A673 (cell line): ENCODE results near the gene BPHL. TPM values are rescaled to one million over a fixed set of nuclear protein-coding genes. Genes with fewer than 3 reads are reported as not detected.

ENCODE experiments used
- BruUV-seq: library from RNA; stranded (reverse); fragments of 400-500 nt; replicated peaks from 2 replicates; lab custom pipeline; 2021; lab: Mats Ljungman, UMichigan
- CTCF ChIA-PET: fragments of 300-600 bp; sonication (Branson Sonifier 250); formaldehyde crosslinking; loops from one replicate; lab custom pipeline; 2022; ENCODE audit warnings: antibody characterized with exemption; lab: Charles Lee
- POLR2A ChIA-PET: fragments of 300-600 bp; sonication (Branson Sonifier 250); formaldehyde crosslinking; loops from one replicate; lab custom pipeline; 2022; ENCODE audit warnings: antibody characterized with exemption; ENCODE audit not compliant: low non-redundant PET; lab: Charles Lee
- DNase-seq: peaks from one replicate; pipeline ENCODE4 v3.0.0-alpha.2; 2015; ENCODE audit warnings: low spot score
- H3K27ac ChIP-seq: fragments of 200-600 bp; sonication (generic); 2 replicates; pipeline ENCODE4 v1.5.1; 2016; ENCODE audit warnings: mixed run types, low read depth, mild to moderate bottlenecking, mixed read lengths, antibody characterized with exemption, low read length; ENCODE audit not compliant: poor library complexity, severe bottlenecking
- H3K27me3 ChIP-seq: fragments of 200-600 bp; sonication (generic); replicated peaks from 2 replicates; pipeline ENCODE4 v1.6.1; 2017; ENCODE audit warnings: mixed run types, low read depth, mild to moderate bottlenecking, mixed read lengths, antibody characterized with exemption, low read length; ENCODE audit not compliant: insufficient read depth, poor library complexity
- H3K36me3 ChIP-seq: fragments of 200-600 bp; sonication (generic); 2 replicates; pipeline ENCODE4 v1.6.1; 2016; ENCODE audit warnings: mixed run types, mild to moderate bottlenecking, mixed read lengths, antibody characterized with exemption, low read length; ENCODE audit not compliant: insufficient read depth, poor library complexity, severe bottlenecking
- H3K4me1 ChIP-seq: fragments of 200-600 bp; sonication (generic); 2 replicates; pipeline ENCODE4 v1.6.1; 2017; ENCODE audit warnings: mixed run types, mild to moderate bottlenecking, mixed read lengths, antibody characterized with exemption, low read length; ENCODE audit not compliant: insufficient read depth, poor library complexity, severe bottlenecking
- H3K4me3 ChIP-seq: fragments of 200-600 bp; sonication (generic); 2 replicates; pipeline ENCODE4 v1.5.1; 2016; ENCODE audit warnings: low read depth, mixed run types, mild to moderate bottlenecking, mixed read lengths, low read length; ENCODE audit not compliant: poor library complexity, severe bottlenecking
- H3K9me3 ChIP-seq: fragments of 200-600 bp; sonication (generic); 2 replicates; pipeline ENCODE4 v1.6.1; 2016; ENCODE audit warnings: mixed run types, low read depth, mild to moderate bottlenecking, mixed read lengths, antibody characterized with exemption, low read length; ENCODE audit not compliant: poor library complexity, severe bottlenecking
- CTCF ChIP-seq: fragments of 300-800, 200-600 bp; sonication (generic); conservative IDR thresholded peaks from 2 replicates; pipeline ENCODE4 v1.5.1; 2017; ENCODE audit warnings: low read depth, mild to moderate bottlenecking, antibody characterized with exemption, low read length, moderate library complexity, mixed read lengths
- EZH2 ChIP-seq: fragments of 200-600 bp; sonication (generic); IDR thresholded peaks from 2 replicates; pipeline ENCODE4 v1.6.1; 2017; ENCODE audit warnings: borderline replicate concordance, low read depth, mild to moderate bottlenecking, mixed read lengths, antibody characterized with exemption, low read length; ENCODE audit not compliant: poor library complexity, severe bottlenecking
- intact Hi-C: fragments of 100-400 bp; cut with micrococcal nuclease; formaldehyde crosslinking; loops from one replicate; pipeline ENCODE4 v1.10.0; 2022; ENCODE audit not compliant: unreplicated experiment
- total RNA-seq: library from RNA; stranded (reverse); gene quantifications from 2 replicates; pipeline ENCODE4 v1.2.3, GENCODE V29; 2021

BPHL gene
- total RNA-seq, 1 experiment from 2014 or later: 30.8 TPM

DNA sequence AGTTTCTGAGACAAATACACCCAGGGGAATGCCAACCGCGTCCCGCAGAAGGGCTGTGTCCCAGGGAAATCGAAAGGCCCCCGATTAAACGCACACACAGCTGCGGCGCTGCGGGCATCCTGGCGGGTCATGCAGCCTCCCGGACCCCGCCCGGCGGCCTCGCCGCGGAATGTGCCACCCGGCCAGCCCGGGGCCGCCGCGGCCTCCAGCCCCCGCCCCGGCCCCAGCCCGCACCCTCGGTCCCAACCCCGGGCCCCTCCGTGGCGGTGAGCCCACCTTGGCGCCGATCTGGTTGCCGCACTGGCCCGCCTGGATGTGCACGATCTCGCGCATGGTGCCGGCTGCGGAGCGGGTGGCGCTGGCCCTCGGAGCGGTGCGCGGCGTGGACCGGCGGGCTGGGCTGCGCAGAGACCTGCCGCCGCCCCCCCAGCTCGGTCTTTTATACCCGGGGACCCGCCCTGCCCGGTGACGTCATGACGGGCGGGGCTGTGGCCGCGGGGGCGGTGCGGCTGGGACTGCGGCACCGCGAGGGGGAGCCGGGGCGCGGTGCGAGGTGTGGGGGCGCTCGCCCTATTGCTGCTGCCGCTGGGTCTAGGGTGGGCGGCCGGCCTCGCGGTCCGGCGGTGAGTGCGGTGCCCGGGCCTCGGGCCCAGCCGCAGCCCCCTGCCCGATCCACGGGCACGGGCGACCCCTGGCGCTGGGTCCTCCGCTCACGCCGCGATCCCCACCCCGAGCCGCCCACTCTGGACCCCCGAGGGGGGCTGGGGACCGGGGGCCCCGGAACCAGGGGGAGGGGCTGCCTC, 38.8 kb downstream of the BPHL start, which contains the start of gene TUBB2A:
Gene TUBB2A, minus strand, starts transcription at position 414 of the 803 bp plus-strand sequence. Its CDS starts 81 bp downstream, at position 333.
- ChIA-PET POLR2A (no interaction called here), CTCF (interaction anchor here (0.7 kb wide), 1 partner anchor 94 kb away, joined by 4 read pairs; no protein-coding TSS in a partner anchor)
- no TSS peak for BruUV-seq
- Histone ChIP-seq H3K36me3 (peaks cover 21% of the 10 kb centered on the region), H3K4me1 (peaks cover 16% of the 10 kb centered on the region), H3K4me3 (peak within 1 kb of the TSS; percentile 76), H3K9me3 (no peaks in the 10 kb centered on the region), H3K27ac (peak within 1 kb of the TSS; percentile 91), H3K27me3 (no peaks in the 10 kb centered on the region)
- DNase-seq: peak; percentile 89
- intact Hi-C loops: loop anchor here (2.0 to 10.0 kb wide), 2 partner anchors 69 to 97 kb away; partner anchors contain the start of genes PSMG4 and TUBB2B
- TF ChIP-seq EZH2 (no peak), CTCF (peak; percentile 49)

DNA sequence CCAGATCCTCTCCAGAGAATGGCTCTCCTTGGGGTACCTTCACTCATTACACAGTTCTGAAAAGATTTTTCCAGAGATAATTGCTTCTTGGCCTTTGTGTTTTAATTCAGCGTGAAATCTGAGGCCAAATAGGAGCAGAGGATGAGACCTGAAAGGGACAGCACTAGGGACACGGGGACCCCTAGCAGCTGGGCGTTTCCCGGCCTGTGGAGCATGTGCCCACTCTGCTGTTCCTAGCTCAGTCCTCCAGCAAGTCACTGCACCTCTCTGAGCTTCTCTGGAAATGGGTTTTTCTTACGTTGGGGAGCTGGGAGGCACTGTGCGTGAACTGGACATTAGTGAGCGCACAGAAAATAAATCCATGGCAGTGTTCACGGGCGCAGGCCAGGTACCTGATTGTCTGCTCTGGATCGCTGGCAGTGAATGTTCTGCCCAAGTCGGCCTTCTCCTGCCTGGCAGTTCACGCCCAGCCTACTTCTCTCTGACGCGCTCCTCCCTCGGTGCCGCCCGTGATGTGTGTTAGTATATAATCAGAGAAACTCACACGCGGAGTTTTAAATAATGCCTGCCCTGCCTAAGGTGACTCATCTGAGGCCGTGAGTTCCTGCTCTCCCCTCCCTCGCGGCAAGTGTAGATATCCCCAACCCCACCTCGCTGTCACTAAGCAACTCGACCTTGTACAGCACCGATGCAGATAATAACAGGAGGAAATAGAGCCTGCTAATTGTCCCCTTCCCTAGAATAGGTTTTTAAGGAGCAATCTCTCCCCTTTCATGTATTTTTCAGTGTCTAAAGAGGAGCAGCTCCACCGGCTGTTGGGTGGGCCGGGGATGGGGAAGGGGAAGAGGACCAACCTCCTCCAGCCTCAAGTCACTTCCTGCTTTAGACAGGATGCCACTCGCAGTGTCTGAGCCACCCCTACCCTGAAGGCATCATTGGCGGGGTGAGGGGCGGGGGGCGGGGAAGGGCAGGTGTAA, 41.6 kb downstream of the BPHL start:
- intact Hi-C loops: loop anchor here (10.0 kb wide), 1 partner anchor 95 kb away; the partner anchor contains the start of gene PSMG4
- TF ChIP-seq CTCF: no peak
- TF ChIP-seq EZH2: no peak
- no TSS peak for BruUV-seq
- H3K27ac ChIP-seq: no peak overlapping the region
- ChIA-PET CTCF (no interaction called here), POLR2A (no interaction called here)
- no peaks in the 10 kb centered on the region for H3K9me3 ChIP-seq
- no peaks in the 10 kb centered on the region for H3K27me3 ChIP-seq
- H3K4me1 ChIP-seq: peaks cover 24% of the 10 kb centered on the region
- peaks cover 4% of the 10 kb centered on the region for H3K36me3 ChIP-seq
- no peak for DNase-seq
- no peak overlapping the region for H3K4me3 ChIP-seq

DNA sequence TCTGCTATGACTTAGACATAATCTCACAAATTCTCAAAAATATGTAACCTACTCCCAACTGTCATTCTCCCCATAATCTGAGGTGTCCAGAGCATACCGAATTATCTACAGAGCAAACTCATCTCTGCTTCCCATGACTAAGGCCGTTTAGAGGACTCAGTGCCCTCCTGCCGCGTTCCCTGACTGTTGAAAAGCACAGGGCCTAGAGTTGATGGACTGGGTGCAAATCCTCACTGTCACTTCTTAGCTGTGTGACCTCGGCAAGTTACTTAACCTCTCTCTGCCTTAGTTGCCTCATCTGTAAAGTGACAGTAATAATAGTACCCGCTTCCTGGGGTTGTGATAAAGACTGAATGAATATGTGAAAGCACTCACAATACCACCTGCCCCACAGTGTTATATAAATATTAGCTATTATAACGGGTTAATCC, 43.6 kb downstream of the BPHL start:
- Histone ChIP-seq H3K4me1 (peaks cover 39% of the 10 kb centered on the region), H3K27ac (peak overlapping the region; percentile 92), H3K9me3 (no peaks in the 10 kb centered on the region), H3K4me3 (peak overlapping the region; percentile 84), H3K36me3 (no peaks in the 10 kb centered on the region), H3K27me3 (no peaks in the 10 kb centered on the region)
- CTCF ChIA-PET: interaction anchor here (0.8 kb wide), 1 partner anchor 503 kb away, joined by 3 read pairs; no protein-coding TSS in a partner anchor
- intact Hi-C loops: no loop called here
- POLR2A ChIA-PET: interaction anchor here (0.5 kb wide), 1 partner anchor 62 kb away, joined by 3 read pairs; no protein-coding TSS in a partner anchor
- BruUV-seq: no TSS peak
- TF ChIP-seq EZH2: no peak
- TF ChIP-seq CTCF: no peak
- DNase-seq: no peak
